NB4 (cell line): Measurements from ENCODE around the gene ARHGAP24.

Experiments
- POLR2A ChIP-seq: IDR thresholded peaks from 2 replicates; pipeline ENCODE4 v1.6.1; 2011; ENCODE audit warnings: mild to moderate bottlenecking; ENCODE audit not compliant: insufficient read length; ENCODE audit errors: extremely low read depth
- TF ChIP-seq, protein P1 (sequence below): IDR thresholded peaks from one replicate; pipeline ENCODE4 v1.5.1; 2012; ENCODE audit warnings: low read depth, low read length

DNA sequence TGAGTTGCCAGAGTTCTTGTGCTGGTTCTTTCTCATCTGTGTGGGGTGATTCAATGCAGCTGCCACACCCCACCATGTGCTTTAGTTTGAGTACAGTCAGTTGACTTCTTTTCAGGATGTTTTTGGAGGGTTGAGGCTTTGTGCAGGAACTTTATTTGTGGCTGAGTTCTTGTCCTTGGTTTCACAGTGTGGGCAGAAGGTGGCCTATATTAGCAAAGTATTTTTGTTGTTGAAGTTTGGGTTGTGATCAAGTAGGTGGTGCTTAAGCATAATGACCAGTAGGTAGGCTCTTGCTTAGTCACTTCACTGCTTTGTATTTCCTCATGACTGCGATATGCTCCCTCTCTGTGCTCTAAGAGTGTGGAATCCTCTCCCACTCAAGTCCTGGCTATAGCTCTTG lies 80.3 kb downstream of the ARHGAP24 start:
- TF ChIP-seq, protein P1, sequence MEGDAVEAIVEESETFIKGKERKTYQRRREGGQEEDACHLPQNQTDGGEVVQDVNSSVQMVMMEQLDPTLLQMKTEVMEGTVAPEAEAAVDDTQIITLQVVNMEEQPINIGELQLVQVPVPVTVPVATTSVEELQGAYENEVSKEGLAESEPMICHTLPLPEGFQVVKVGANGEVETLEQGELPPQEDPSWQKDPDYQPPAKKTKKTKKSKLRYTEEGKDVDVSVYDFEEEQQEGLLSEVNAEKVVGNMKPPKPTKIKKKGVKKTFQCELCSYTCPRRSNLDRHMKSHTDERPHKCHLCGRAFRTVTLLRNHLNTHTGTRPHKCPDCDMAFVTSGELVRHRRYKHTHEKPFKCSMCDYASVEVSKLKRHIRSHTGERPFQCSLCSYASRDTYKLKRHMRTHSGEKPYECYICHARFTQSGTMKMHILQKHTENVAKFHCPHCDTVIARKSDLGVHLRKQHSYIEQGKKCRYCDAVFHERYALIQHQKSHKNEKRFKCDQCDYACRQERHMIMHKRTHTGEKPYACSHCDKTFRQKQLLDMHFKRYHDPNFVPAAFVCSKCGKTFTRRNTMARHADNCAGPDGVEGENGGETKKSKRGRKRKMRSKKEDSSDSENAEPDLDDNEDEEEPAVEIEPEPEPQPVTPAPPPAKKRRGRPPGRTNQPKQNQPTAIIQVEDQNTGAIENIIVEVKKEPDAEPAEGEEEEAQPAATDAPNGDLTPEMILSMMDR = no peak
- no peak for TF ChIP-seq POLR2A
